T-helper 1 cell treated with Interleukin-12 subunit alpha and Interleukin-12 subunit beta and Interleukin-4 antibody, amounts not matched to agents 30 ng/mL and 1 ng/mL, for 36 hours (primary cell): ENCODE results near the gene TNS3. TPM values are rescaled to one million over a fixed set of nuclear protein-coding genes. Genes with fewer than 3 reads are reported as not detected.

Experiments used
- intact Hi-C: fragments of 100-400 bp; cut with micrococcal nuclease; formaldehyde crosslinking; loops from one replicate; pipeline ENCODE4 v1.15.1; 2024
- total RNA-seq: library from RNA; stranded (reverse); gene quantifications from 2 replicates; pipeline ENCODE4 v1.2.3, GENCODE V29; 2022

TNS3 gene
- total RNA-seq, 1 donor from 2014 or later: 0.51 TPM

- intact Hi-C loops: no loop called here
Observed at GRCh38 chr7:47333959-47334358, 248.0 kb downstream of the TNS3 start.

GRCh38 chr7:47333554-47333887 is 248.4 kb downstream of the TNS3 start:
- intact Hi-C loops: no loop called here

- intact Hi-C loops: no loop called here
Observed at GRCh38 chr7:47332681-47333553, 249.0 kb downstream of the TNS3 start.

- intact Hi-C loops: no loop called here
Observed at GRCh38 chr7:47332213-47332612, 249.7 kb downstream of the TNS3 start.

- intact Hi-C loops: no loop called here
Observed at GRCh38 chr7:47331179-47331565, 250.7 kb downstream of the TNS3 start.

- intact Hi-C loops: no loop called here
Observed at GRCh38 chr7:47330561-47331178, 251.2 kb downstream of the TNS3 start.

GRCh38 chr7:47330026-47330425 is 251.9 kb downstream of the TNS3 start:
- intact Hi-C loops: no loop called here

GRCh38 chr7:47329320-47329926 is 252.5 kb downstream of the TNS3 start:
- intact Hi-C loops: no loop called here

GRCh38 chr7:47328392-47329319 is 253.3 kb downstream of the TNS3 start:
- intact Hi-C loops: no loop called here

GRCh38 chr7:47327698-47328391 is 254.1 kb downstream of the TNS3 start:
- intact Hi-C loops: no loop called here

GRCh38 chr7:47327346-47327697 is 254.6 kb downstream of the TNS3 start:
- intact Hi-C loops: no loop called here

GRCh38 chr7:47326808-47327207 is 255.1 kb downstream of the TNS3 start:
- intact Hi-C loops: no loop called here

GRCh38 chr7:47326220-47326619 is 255.7 kb downstream of the TNS3 start:
- intact Hi-C loops: no loop called here

- intact Hi-C loops: no loop called here
Observed at GRCh38 chr7:47325337-47325736, 256.6 kb downstream of the TNS3 start.

- intact Hi-C loops: no loop called here
Observed at GRCh38 chr7:47323904-47324303, 258.0 kb downstream of the TNS3 start.

GRCh38 chr7:47322731-47323130 is 259.2 kb downstream of the TNS3 start:
- intact Hi-C loops: no loop called here

GRCh38 chr7:47320296-47320695 is 261.6 kb downstream of the TNS3 start:
- intact Hi-C loops: no loop called here

- intact Hi-C loops: no loop called here
Observed at GRCh38 chr7:47318395-47319182, 263.3 kb downstream of the TNS3 start.

- intact Hi-C loops: no loop called here
Observed at GRCh38 chr7:47317487-47317886, 264.4 kb downstream of the TNS3 start.
